GM23338 (cell line): ENCODE results near the gene VDR.

Experiments used
- EZH2 ChIP-seq: fragments of 200-600 bp; sonication (generic); IDR thresholded peaks from one replicate; pipeline ENCODE4 v1.8.0; 2017; ENCODE audit warnings: antibody characterized with exemption, mild to moderate bottlenecking, low read depth; ENCODE audit not compliant: unreplicated experiment
- EZH2phosphoT487 ChIP-seq: fragments of 200-600 bp; sonication (generic); IDR thresholded peaks from one replicate; pipeline ENCODE4 v1.8.1; 2018; ENCODE audit warnings: antibody characterized with exemption; ENCODE audit not compliant: unreplicated experiment
- POLR2AphosphoS5 ChIP-seq: IDR thresholded peaks from 2 replicates; pipeline ENCODE4 v1.6.1; 2016; ENCODE audit warnings: antibody characterized with exemption, low read depth
- STAT1 ChIP-seq: IDR thresholded peaks from one replicate; pipeline ENCODE4 v1.6.1; 2016; ENCODE audit warnings: antibody characterized with exemption; ENCODE audit not compliant: unreplicated experiment
- ZNF114 ChIP-seq: fragments of 250-450 bp; sonication (Bioruptor Pico); IDR thresholded peaks from 2 replicates; pipeline ENCODE4 v1.5.0; 2020; ENCODE audit warnings: mild to moderate bottlenecking, moderate library complexity
- TF ChIP-seq, protein P1 (sequence below), 2 experiments: fragments of 200-600 bp in 1 of 2; sonication (generic) in 1 of 2; conservative IDR thresholded peaks; 2 replicates each; pipeline versions ENCODE4 v1.5.1 to v1.6.1; 2016 to 2017; ENCODE audit warnings: antibody characterized with exemption in 2 of 2, low read depth in 2 of 2, mild to moderate bottlenecking in 2 of 2, moderate library complexity in 1 of 2
- TF ChIP-seq, protein P2 (sequence below): IDR thresholded peaks from one replicate; pipeline ENCODE4 v1.6.1; 2018; ENCODE audit warnings: antibody characterized with exemption; ENCODE audit not compliant: unreplicated experiment
- TF ChIP-seq, protein P3 (sequence below): IDR thresholded peaks from 2 replicates; pipeline ENCODE4 v1.6.1; 2016; ENCODE audit warnings: antibody characterized with exemption

DNA sequence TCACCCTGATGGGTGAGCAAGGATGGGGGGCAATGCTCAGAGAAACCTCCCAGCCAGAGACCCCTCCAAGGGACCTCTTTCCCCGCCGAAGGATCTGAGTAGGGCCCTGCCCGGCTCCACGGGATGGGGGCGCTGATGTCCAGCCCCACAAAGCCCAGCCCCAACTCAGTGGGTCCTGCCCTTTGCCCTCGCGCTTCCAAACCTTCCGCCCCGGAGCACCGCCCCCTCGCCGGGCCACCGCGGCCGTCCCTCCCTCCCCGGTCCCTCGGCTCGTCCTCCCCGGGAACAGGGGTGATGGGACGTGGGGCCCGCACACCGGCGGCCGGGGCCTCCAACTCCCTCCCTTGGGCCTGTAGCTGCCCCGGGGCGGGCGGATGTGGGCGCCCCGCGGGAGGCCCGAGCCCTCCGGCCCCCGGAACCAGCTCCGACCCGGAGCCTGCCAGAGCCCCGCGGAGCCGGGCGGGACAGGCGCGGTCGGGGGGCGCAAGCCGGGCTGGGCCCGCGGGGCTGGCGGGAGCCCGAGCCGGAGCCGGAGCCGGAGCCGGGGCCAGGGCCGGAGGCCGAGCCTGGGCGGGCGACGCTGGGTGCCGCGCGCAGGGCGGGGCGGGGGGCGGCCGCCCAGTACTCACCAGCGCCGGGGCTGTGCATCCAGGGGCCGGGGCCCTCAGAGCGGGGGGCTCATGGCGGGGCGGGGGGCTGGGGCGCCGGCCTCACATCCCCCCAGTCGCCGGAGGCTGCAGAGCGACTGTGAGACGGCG is 85.5 kb downstream of the VDR start:
- TF ChIP-seq, protein P1, sequence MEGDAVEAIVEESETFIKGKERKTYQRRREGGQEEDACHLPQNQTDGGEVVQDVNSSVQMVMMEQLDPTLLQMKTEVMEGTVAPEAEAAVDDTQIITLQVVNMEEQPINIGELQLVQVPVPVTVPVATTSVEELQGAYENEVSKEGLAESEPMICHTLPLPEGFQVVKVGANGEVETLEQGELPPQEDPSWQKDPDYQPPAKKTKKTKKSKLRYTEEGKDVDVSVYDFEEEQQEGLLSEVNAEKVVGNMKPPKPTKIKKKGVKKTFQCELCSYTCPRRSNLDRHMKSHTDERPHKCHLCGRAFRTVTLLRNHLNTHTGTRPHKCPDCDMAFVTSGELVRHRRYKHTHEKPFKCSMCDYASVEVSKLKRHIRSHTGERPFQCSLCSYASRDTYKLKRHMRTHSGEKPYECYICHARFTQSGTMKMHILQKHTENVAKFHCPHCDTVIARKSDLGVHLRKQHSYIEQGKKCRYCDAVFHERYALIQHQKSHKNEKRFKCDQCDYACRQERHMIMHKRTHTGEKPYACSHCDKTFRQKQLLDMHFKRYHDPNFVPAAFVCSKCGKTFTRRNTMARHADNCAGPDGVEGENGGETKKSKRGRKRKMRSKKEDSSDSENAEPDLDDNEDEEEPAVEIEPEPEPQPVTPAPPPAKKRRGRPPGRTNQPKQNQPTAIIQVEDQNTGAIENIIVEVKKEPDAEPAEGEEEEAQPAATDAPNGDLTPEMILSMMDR (conservative IDR thresholded peaks at IDR 0.05; ENCODE audit: low read depth in 2 of 2) = peak; percentile 38 to 54
- no peak for TF ChIP-seq EZH2
- TF ChIP-seq STAT1 = no peak
- no peak; the same call in none of the 2 replicates for TF ChIP-seq POLR2AphosphoS5
- TF ChIP-seq, protein P2, sequence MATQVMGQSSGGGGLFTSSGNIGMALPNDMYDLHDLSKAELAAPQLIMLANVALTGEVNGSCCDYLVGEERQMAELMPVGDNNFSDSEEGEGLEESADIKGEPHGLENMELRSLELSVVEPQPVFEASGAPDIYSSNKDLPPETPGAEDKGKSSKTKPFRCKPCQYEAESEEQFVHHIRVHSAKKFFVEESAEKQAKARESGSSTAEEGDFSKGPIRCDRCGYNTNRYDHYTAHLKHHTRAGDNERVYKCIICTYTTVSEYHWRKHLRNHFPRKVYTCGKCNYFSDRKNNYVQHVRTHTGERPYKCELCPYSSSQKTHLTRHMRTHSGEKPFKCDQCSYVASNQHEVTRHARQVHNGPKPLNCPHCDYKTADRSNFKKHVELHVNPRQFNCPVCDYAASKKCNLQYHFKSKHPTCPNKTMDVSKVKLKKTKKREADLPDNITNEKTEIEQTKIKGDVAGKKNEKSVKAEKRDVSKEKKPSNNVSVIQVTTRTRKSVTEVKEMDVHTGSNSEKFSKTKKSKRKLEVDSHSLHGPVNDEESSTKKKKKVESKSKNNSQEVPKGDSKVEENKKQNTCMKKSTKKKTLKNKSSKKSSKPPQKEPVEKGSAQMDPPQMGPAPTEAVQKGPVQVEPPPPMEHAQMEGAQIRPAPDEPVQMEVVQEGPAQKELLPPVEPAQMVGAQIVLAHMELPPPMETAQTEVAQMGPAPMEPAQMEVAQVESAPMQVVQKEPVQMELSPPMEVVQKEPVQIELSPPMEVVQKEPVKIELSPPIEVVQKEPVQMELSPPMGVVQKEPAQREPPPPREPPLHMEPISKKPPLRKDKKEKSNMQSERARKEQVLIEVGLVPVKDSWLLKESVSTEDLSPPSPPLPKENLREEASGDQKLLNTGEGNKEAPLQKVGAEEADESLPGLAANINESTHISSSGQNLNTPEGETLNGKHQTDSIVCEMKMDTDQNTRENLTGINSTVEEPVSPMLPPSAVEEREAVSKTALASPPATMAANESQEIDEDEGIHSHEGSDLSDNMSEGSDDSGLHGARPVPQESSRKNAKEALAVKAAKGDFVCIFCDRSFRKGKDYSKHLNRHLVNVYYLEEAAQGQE = no peak
- TF ChIP-seq EZH2phosphoT487 = no peak
- no peak for TF ChIP-seq ZNF114 (CRISPR knock-in tag)
- TF ChIP-seq, protein P3, sequence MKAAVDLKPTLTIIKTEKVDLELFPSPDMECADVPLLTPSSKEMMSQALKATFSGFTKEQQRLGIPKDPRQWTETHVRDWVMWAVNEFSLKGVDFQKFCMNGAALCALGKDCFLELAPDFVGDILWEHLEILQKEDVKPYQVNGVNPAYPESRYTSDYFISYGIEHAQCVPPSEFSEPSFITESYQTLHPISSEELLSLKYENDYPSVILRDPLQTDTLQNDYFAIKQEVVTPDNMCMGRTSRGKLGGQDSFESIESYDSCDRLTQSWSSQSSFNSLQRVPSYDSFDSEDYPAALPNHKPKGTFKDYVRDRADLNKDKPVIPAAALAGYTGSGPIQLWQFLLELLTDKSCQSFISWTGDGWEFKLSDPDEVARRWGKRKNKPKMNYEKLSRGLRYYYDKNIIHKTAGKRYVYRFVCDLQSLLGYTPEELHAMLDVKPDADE = no peak
